Activated CD4-positive, alpha-beta T cell treated with anti-CD3 and anti-CD28 coated beads for 4 hours (primary cell): ENCODE results near the gene NTMT1.

ENCODE experiments used
- DNase-seq, 2 donors: peaks; one replicate each; pipeline ENCODE4 v3.0.0-alpha.2; 2020

Gene NTMT1

GRCh38 chr9:129637673-129638439 is 11.9 kb downstream of the NTMT1 start:
- DNase-seq, result no peak

- DNase-seq, result no peak
Measured at GRCh38 chr9:129639034-129639630, 13.2 kb downstream of the NTMT1 start.

DNA sequence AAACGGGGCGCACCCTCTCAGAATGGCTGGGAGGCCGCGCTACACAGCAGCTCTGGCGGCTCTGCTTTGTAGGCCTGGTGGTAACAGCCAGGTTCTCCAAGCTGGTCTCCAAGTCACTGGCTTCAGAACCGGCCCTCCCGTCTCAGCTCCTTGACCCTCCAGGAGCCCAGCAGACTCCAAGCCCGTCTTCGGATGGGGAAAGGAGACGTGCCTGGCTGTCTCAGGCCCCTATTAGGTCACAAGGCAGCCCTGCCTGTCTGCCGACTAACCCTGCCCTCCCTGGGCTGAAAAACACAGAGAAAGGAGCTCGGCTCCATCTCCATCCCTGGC is 13.8 kb downstream of the NTMT1 start:
- no peak for DNase-seq

DNA sequence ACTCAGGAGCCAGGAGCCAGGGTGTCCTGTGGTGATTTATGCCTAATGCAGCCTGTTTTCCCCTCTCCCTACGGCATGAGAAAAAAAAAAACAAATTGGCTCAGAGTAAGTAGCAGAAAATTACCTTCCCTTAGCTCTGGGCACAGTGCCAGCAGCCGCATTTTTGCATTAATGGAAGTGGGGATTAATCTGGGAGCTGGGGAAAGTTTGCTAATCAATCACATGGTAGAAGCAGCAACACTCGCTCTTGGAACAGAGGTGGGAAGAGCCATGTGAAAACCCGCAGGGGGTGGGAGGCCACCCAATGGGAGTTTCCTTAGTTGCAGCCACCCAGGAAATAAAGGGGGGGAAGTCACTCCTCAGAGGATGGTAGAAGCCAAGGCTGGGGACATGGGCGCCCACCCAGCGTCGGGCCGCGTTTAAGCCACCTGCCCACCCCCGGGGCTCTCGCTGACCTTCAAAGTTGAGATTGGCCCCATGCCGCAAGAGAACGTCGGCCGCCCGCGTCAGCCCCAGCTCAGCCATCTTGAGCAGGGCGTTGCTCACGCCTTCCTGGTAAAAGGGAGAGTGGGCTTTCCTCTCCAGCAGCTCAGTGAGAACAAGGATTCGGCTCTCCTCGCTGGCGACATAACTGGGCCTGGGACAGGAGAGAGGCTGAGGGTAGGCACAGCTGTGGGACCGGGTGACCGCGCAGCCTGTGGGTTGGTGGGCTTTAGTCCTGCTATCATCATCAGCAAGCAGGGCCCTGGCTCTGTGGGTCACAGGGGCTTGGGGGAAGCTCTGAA is 14.3 kb downstream of the NTMT1 start:
- DNase-seq, result no peak

- DNase-seq, result no peak
Measured at GRCh38 chr9:129640871-129641749, 15.1 kb downstream of the NTMT1 start.

GRCh38 chr9:129641750-129642585 is 16.0 kb downstream of the NTMT1 start, which contains the start of gene ASB6:
Gene ASB6 (minus strand): TSS chr9:129642151. CDS start chr9:129641999, 152 bp downstream.
- DNase-seq, result peak; percentile 88 to 89

GRCh38 chr9:129643706-129644105 is 17.7 kb downstream of the NTMT1 start:
- DNase-seq, result no peak

GRCh38 chr9:129644365-129644764 is 18.4 kb downstream of the NTMT1 start:
- no peak for DNase-seq

DNA sequence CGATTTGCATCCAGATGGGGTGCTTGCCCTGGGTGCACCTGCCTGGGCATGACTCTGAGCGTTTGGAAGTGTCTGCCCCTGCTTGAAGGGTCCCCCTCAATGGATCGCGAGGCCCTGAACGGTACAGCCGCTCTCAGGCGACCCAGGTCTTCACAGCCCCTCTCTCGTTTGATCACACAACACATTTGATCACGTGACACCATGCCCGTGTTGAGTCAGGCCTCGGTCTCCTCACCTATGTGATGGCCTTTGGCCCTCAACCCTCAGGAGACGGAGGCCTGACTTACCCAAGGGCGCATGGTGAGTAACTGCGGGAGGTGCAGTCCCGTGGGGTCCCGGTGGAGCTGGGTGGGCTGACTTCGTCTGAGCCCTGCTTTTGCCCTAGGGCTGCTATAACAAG is 18.9 kb downstream of the NTMT1 start:
- no peak for DNase-seq

DNA sequence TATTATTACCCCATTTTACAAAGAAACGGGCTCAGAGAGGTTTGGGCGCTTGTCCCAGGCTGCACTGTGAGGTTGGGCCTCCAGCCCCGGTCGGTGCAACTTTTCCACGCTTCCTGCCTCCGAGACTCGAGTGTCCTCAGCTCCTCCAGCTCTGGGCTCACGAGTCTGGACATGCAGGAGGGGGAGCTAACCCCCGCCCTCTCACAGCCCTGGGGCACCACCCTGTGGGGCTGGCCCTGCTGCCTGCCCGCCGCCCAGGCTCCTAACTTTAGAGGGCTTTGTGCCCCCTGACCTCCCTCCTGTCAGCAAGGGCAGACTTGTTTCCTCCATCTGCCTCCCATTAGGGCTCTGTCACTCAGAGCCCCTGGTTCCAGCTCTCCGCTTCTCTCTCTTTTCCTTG is 20.3 kb downstream of the NTMT1 start:
- DNase-seq, result no peak

- no peak for DNase-seq
Measured at GRCh38 chr9:129646654-129647053, 20.7 kb downstream of the NTMT1 start.

DNA sequence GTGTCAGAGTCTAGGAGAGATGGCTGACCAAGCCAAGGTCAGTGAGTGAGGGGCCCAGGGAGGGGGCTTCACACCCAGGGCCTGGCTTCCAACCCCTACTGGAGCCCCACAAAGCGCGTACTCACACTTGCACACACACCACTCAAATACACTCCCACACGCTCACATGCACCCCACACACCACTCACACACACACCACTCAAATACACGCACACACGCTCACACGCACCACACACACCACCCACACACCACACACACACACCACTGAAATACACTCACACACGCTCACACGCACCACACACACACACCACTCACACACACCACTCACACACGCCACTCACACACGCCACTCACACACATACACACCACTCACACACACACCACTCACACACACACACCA is 21.7 kb downstream of the NTMT1 start:
- no peak for DNase-seq

- DNase-seq, result no peak
Measured at GRCh38 chr9:129648092-129648763, 22.3 kb downstream of the NTMT1 start.

DNA sequence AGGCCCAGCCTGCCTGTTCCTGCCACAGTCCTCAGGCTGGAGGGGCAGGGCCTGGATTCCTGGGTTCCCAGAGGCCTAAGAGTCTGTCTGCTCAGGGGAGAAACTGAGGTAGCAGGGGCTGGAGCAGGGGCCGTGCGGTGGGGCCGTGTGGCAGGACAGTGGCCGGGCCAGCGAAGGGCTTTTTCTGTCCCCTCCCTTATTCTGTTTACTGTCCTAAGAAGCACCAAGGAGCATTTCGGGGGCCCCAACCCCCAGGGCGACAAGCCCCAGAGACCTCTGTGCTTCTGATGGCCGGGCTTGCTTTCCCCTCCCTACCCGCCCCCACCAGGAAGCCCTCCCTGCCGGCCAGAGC is 22.8 kb downstream of the NTMT1 start:
- no peak for DNase-seq

DNA sequence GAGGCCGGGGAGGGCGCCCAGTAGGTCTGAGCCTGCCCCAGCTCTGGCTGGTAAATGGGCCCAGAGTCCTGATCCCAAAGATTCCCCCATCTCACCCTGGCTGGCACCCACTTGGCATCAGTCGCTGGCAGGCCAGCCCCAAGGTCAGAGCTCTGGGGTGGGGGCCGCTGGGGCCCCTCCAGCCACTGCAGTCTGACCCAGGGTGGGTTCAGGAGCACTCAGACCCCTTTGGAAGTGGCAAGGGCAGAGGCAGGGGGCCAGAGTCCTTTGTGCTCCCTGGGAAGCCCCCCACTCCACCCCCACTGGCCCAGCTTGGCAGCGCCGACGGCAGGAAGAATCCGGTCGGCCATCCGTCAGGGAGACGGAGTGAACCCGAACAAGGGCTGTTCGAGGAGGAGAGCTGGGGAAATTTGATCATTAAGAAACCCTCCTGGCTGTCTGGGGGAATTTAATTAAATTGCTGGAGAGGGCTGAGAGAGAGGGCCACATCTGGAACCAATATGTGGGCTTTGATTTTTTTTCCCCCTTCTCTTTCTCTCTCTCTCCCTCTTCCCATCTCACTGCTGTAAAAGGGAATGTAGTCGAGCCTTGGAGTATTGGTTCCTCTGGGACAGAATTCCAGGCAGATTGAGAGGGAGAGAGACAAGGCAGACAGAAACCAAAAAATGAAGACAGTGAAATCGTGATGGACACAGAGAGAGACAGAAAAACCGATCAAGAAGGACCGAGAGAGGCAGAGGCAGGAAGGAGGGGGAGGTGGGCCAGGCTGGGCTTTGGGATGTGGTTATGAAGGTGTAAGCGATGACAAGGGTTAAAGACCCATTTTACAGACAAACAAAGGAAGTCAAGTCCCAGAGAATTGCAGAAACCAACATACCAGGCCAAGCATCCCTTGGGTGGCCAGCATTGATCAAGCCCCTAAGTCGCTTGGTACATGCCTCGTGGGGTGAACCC is 24.0 kb downstream of the NTMT1 start:
- no peak for DNase-seq

DNA sequence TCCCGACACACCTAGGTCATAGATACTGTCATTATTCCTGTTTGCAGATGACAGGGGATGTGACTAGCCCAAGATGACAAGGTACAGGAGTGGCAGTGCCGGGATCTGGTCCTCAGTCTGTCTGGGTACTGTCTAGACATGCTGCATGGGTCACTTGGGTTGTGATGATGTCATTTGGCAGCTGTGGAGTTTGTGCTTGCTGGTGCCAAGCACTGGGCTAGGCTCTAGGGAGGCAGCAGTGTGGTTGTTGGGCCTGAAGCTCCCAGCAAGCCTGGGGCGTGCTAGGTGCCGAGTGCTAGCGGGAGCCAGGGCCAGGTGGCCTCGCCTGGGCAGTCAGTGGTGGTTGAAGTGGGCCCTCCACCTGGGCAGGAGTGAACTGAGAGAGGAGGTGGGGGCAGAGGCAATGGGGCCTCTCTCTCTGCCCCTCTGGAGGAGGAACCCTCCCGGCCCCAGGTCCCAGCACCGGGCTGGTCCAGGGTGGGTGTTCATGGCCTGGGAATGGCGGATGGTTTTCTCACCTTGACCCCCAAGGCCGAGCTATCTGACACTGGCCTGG is 24.8 kb downstream of the NTMT1 start:
- no peak for DNase-seq

DNA sequence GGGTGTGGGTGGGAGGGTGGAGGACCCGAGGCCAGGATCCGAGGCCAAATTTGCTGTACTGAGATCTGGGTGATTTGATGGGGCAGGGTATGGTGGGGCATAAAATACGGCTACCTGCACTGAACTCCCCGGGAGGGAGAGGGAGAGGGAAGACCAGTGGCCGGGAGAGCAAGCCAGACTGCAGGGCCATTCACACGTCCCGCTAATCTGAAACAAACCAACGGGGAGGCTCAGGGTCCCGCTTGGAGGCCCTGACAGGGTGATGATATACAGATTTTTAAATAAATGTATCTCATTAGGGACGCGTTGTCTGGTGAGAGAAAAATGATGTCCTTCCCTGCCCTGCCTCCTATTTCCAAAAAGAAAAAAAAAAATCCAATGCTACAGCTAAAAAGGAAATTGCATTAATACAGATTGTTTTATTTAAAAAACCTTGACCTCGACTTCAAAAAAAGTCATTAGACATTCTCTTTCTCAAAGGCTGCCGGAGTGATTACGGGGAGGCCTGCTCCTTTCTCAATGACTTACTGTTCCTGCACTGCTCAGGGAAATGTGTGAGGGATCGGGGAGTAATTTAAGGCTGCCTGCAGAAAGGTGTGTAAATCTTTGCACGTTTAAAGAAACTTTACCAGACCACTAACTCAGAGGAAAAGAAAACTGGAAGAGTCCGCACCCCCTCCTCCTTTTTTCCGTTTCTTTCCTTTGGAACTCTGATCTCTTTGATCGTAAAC is 28.0 kb downstream of the NTMT1 start:
- no peak for DNase-seq

DNA sequence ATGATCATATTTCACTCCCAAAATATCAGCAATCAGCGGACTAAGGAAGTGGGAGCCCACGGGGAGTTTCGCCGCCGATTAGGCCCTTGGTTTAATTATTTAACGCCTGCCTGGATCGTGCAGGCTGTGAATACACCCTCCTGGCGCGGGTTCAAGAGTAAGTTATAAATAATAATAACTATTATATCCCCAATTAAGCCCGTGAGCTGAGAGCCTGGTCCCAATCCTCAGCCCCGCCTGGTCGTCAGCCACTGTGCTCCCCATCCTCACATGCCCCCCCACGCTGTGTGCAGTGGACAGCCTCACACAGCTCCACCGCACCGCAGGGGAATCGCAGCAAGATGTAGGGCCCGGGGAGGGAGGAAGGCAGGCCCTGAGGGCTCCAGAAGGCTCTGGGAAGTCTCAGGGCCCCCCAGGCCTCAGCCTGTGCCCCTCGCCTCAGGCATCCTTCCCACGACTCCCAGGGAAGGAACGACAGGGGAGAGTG is 28.6 kb downstream of the NTMT1 start:
- DNase-seq, result no peak

DNA sequence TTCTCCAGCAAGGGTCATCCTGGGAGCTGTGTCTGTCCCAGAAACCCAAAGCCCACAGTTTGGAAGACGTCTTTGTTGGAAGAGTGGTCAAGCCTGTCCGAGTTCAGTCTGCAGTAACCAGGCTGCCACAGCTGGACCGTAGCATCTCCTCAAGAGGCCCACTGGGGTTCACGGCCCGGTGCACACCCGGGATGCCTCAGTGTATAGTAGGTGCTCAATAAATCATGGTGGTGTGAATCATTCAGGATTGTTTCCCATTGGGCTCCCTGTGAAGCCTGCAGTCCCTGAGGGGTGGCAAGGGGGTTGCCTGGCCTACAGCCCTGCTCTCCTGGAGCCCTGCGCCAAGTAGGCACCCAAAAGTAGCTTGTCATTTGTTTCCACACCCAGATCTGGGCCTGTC is 29.2 kb downstream of the NTMT1 start:
- no peak for DNase-seq
